ENCODE results near the gene PGBD5. TPM values are rescaled to one million over a fixed set of nuclear protein-coding genes. Genes with fewer than 3 reads are reported as not detected.
"Not testable (repeated sequence)": the region's sequence is repeated elsewhere in the genome, so short reads cannot be mapped to it uniquely, and the experiment has no call there.

Gene PGBD5, protein sequence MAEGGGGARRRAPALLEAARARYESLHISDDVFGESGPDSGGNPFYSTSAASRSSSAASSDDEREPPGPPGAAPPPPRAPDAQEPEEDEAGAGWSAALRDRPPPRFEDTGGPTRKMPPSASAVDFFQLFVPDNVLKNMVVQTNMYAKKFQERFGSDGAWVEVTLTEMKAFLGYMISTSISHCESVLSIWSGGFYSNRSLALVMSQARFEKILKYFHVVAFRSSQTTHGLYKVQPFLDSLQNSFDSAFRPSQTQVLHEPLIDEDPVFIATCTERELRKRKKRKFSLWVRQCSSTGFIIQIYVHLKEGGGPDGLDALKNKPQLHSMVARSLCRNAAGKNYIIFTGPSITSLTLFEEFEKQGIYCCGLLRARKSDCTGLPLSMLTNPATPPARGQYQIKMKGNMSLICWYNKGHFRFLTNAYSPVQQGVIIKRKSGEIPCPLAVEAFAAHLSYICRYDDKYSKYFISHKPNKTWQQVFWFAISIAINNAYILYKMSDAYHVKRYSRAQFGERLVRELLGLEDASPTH
- total RNA-seq (1 to 10 TPM; 2.0 to 3.0 TPM), polyA plus RNA-seq (1 to 10 TPM in 1 of 2 donors, under 1 TPM in 1; 0.54 to 1.5 TPM)
- long read RNA-seq, donor 1, full-length matches to known transcripts, result 1 of 1 reads
- long read RNA-seq, donor 1, partial matches to known transcripts, result 0 of 1 reads
- long read RNA-seq, donor 1, other reads (novel, unspliced or antisense), result 0 of 1 reads
- long read RNA-seq, donor 2, result 0 reads
- long read RNA-seq, donor 3, result 0 reads
- long read RNA-seq, donor 4, result 0 reads
- long read RNA-seq, donor 5, result 0 reads

DNA sequence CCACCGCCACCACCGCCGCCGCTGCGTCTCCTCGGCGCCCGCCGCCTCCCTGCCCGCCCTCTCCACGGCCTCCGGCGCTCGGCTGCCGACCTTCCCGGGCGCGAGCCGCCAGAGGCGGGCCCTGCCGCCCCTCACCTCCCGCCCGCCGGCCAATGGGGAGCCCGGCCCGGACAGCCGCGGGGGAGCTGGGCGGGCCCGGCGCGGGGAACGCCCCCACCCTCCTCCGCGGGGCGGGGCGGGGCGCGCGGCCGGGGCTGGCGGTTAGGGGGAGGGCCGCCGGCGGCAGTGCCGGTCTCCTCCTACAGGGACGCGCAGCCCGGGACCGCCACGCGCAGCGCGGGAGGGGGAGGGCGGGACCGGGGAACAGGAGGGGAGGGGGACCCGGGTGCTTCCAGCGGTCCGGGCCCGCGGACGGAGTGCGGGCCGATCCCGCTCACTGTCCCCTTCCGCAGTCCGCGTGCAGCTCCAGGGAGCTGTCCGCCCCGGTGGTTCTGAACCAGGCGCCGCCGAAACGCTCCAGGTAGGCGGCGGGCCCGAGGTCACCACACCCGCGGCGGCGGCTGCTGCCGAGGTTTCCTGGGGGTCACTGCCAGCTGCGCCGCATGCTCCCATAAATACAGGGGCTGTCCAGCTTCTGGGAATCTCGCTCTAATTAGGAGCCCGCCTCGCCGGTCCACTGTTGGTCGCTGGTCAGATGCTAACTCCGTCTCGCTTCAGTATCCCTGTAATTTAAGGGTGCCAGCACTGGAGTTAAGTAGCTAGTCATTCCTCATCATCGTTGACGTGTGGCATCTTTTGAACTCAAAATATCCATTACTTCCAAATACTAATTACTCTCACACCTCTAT, at the start of gene PGBD5:
Gene PGBD5, minus strand, starts transcription at position 87 of the 848 bp plus-strand sequence. CDS start 404 bp downstream, outside the sequence.
- Histone ChIP-seq H3K27me3 (ENCODE audit: control insufficient read depth in 3 of 3, insufficient read depth in 3 of 3, low read length in 2 of 3) (peaks cover 6 to 34% (median 25%) of the 10 kb centered on the region in 3 donors), H3K9ac (ENCODE audit: insufficient read depth in 1 of 2, low read length in 2 of 2) (no peak within 1 kb of the TSS), H3K4me1 (ENCODE audit: control insufficient read depth in 5 of 5, insufficient read depth in 5 of 5, low read length in 5 of 5) (peaks cover 2 to 16% (median 6%) of the 10 kb centered on the region in 5 donors), H3K27ac (ENCODE audit: low read depth in 1 of 2, low read length in 1 of 2) (no peak within 1 kb of the TSS), H3K4me3 (peak within 1 kb of the TSS; percentile 43), H3K9me3 (ENCODE audit: control insufficient read depth in 4 of 4, insufficient read depth in 3 of 4, low read length in 3 of 4) (no peaks in the 10 kb centered on the region), H3K36me3 (ENCODE audit: control insufficient read depth in 4 of 4, insufficient read depth in 4 of 4, low read length in 4 of 4) (no peaks in the 10 kb centered on the region)
- DNase-seq, result peak; percentile 80 to 89 (median 83)
- ATAC-seq (ENCODE audit: insufficient read depth, low FRiP score), result peak; percentile 95
- TF ChIP-seq, protein P1, sequence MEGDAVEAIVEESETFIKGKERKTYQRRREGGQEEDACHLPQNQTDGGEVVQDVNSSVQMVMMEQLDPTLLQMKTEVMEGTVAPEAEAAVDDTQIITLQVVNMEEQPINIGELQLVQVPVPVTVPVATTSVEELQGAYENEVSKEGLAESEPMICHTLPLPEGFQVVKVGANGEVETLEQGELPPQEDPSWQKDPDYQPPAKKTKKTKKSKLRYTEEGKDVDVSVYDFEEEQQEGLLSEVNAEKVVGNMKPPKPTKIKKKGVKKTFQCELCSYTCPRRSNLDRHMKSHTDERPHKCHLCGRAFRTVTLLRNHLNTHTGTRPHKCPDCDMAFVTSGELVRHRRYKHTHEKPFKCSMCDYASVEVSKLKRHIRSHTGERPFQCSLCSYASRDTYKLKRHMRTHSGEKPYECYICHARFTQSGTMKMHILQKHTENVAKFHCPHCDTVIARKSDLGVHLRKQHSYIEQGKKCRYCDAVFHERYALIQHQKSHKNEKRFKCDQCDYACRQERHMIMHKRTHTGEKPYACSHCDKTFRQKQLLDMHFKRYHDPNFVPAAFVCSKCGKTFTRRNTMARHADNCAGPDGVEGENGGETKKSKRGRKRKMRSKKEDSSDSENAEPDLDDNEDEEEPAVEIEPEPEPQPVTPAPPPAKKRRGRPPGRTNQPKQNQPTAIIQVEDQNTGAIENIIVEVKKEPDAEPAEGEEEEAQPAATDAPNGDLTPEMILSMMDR (IDR thresholded peaks at IDR 0.05; ENCODE audit: control extremely low read depth, extremely low read depth), result no peak
- 1 to 2% methylated on average over 41 to 93 of the region's 93 CpGs for WGBS, 2 donors

DNA sequence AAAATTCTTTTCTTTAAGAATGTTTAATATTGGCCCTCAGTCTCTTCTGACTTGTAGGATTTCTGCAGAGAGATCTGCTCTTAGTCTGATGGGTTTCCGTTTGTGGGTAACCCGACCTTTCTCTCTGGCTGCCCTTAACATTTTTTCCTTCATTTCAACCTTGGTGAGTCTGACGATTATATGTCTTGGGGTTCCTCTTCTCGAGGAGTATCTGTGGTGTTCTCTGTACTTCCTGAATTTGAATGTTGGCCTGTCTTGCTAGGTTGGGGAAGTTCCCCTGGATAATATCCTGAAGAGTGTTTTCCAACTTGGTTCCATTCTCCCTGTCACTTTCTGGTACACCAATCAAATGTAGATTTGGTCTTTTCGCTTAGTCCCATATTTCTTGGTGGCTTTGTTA, 48.8 kb upstream of the PGBD5 start:
- DNase-seq; H3K36me3 ChIP-seq (ENCODE audit: control insufficient read depth in 4 of 4, insufficient read depth in 4 of 4, low read length in 4 of 4); H3K4me3 ChIP-seq; H3K4me1 ChIP-seq (ENCODE audit: control insufficient read depth in 5 of 5, insufficient read depth in 5 of 5, low read length in 5 of 5); H3K27ac ChIP-seq (ENCODE audit: low read depth in 1 of 2, low read length in 1 of 2); H3K9me3 ChIP-seq (ENCODE audit: control insufficient read depth in 4 of 4, insufficient read depth in 3 of 4, low read length in 3 of 4); H3K9ac ChIP-seq (ENCODE audit: insufficient read depth in 1 of 2, low read length in 2 of 2); ATAC-seq (ENCODE audit: insufficient read depth, low FRiP score); H3K27me3 ChIP-seq (ENCODE audit: control insufficient read depth in 3 of 3, insufficient read depth in 3 of 3, low read length in 2 of 3): not testable (repeated sequence)
- 62 to 81% methylated on average over 5 of the region's 5 CpGs for WGBS, 2 donors

DNA sequence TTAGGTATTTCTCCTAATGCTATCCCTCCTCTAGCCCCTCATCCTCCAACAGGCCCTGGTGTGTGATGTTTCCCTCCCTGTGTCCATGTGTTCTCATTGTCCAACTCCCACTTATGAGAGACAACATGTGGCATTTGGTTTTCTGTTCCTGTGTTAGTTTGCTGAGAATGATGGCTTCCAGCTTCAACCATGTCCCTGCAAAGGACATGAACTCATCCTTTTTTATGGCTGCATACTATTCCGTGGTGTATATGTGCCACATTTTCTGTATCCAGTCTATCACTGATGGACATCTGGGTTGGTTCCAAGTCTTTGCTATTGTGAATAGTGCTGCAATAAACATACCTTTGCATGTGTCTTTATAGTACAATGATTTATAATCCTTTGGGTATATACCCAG, 44.6 kb upstream of the PGBD5 start:
- not testable (repeated sequence) for H3K4me1 ChIP-seq (ENCODE audit: control insufficient read depth in 5 of 5, insufficient read depth in 5 of 5, low read length in 5 of 5); H3K27ac ChIP-seq (ENCODE audit: low read depth in 1 of 2, low read length in 1 of 2); H3K4me3 ChIP-seq; H3K27me3 ChIP-seq (ENCODE audit: control insufficient read depth in 3 of 3, insufficient read depth in 3 of 3, low read length in 2 of 3); H3K36me3 ChIP-seq (ENCODE audit: control insufficient read depth in 4 of 4, insufficient read depth in 4 of 4, low read length in 4 of 4); H3K9me3 ChIP-seq (ENCODE audit: control insufficient read depth in 4 of 4, insufficient read depth in 3 of 4, low read length in 3 of 4); H3K9ac ChIP-seq (ENCODE audit: insufficient read depth in 1 of 2, low read length in 2 of 2); ATAC-seq (ENCODE audit: insufficient read depth, low FRiP score); DNase-seq
- WGBS, 2 donors, result 92 to 98% methylated on average over 1 of the region's 1 CpG

DNA sequence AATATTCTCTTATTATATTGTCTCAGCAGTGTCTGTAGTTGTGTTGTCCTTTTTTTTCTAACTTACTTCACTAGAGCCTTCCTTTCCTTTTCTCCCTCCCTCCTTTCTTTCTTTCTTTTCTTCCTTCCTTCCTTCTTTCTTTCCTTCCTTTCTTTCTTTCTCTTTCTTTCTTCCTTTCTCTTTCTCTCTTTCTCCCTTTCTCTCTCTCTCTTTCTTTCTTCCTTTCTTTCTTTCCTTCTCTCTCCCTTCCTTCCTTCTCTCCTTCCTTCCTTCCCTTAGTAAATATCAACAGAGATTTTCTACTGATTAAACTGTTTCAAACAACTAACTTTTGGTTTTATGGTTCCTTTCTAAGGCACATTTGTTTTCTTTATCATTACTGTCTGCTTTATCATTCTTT, 43.1 kb upstream of the PGBD5 start:
- no peak for ATAC-seq (ENCODE audit: insufficient read depth, low FRiP score)
- Histone ChIP-seq H3K9ac (ENCODE audit: insufficient read depth in 1 of 2, low read length in 2 of 2) (no peak overlapping the region), H3K4me1 (ENCODE audit: control insufficient read depth in 5 of 5, insufficient read depth in 5 of 5, low read length in 5 of 5) (peaks cover 0 to 6% (median 0%) of the 10 kb centered on the region in 5 donors), H3K9me3 (ENCODE audit: control insufficient read depth in 4 of 4, insufficient read depth in 3 of 4, low read length in 3 of 4) (no peaks in the 10 kb centered on the region), H3K27ac (ENCODE audit: low read depth in 1 of 2, low read length in 1 of 2) (no peak overlapping the region), H3K36me3 (ENCODE audit: control insufficient read depth in 4 of 4, insufficient read depth in 4 of 4, low read length in 4 of 4) (no peaks in the 10 kb centered on the region), H3K27me3 (ENCODE audit: control insufficient read depth in 3 of 3, insufficient read depth in 3 of 3, low read length in 2 of 3) (no peaks in the 10 kb centered on the region), H3K4me3 (no peak overlapping the region)
- no peak for DNase-seq
- TF ChIP-seq, protein P1 (IDR thresholded peaks at IDR 0.05; ENCODE audit: control extremely low read depth, extremely low read depth), result no peak
